ENCODE measurements around the gene ARFRP1. TPM values are rescaled to one million over a fixed set of nuclear protein-coding genes. Genes with fewer than 3 reads are reported as not detected.

Gene ARFRP1
- total and polyA plus RNA-seq, 2 of the 13 experiments (the other 11 are each of a cell fraction or from before 2014, with no cell fraction given): 32.0 to 51.1 TPM

DNA sequence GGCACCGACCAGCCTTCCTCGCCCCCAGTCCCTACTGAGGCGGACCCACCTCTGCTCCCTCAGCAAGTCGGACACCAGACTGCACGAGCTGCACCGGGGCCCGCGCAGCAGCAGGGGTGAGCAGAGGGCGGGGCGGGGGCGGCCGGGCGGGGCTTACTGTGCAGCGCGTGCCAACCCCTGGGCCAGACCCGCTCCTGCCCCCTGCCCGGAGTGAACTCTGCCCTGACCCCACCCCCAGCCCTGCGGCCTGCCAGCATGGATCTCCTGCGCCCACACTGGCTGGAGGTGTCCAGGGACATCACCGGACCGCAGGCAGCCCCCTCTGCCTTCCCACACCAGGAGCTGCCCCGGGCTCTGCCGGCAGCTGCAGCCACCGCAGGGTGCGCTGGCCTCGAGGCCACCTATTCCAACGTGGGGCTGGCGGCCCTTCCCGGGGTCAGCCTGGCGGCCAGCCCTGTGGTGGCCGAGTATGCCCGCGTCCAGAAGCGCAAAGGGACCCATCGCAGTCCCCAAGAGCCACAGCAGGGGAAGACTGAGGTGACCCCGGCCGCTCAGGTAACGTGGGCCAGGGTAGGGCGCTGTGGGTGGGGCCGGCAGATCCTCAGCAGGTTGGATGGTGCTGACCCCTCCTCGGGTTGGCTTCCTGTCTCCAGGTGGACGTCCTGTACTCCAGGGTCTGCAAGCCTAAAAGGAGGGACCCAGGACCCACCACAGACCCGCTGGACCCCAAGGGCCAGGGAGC is 30.3 kb upstream of the ARFRP1 start (continued):
- TF ChIP-seq, protein P1, sequence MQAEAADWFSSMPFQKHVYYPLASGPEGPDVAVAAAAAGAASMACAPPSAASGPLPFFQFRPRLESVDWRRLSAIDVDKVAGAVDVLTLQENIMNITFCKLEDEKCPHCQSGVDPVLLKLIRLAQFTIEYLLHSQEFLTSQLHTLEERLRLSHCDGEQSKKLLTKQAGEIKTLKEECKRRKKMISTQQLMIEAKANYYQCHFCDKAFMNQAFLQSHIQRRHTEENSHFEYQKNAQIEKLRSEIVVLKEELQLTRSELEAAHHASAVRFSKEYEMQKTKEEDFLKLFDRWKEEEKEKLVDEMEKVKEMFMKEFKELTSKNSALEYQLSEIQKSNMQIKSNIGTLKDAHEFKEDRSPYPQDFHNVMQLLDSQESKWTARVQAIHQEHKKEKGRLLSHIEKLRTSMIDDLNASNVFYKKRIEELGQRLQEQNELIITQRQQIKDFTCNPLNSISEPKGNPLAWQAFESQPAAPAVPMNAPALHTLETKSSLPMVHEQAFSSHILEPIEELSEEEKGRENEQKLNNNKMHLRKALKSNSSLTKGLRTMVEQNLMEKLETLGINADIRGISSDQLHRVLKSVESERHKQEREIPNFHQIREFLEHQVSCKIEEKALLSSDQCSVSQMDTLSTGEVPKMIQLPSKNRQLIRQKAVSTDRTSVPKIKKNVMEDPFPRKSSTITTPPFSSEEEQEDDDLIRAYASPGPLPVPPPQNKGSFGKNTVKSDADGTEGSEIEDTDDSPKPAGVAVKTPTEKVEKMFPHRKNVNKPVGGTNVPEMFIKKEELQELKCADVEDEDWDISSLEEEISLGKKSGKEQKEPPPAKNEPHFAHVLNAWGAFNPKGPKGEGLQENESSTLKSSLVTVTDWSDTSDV (CRISPR knock-in tag; IDR thresholded peaks at IDR 0.05): no peak
- TF ChIP-seq IKZF4 (CRISPR knock-in tag; IDR thresholded peaks at IDR 0.05; ENCODE audit: borderline replicate concordance, low read depth, not compliant biosample characterization) (peak; percentile 96), ZMAT3 (CRISPR knock-in tag; conservative IDR thresholded peaks at IDR 0.05) (0 out of 2 replicates have a peak, but pooled peaks have one; percentile 52), RORA (CRISPR knock-in tag; IDR thresholded peaks at IDR 0.05) (no peak), NFKB2 (CRISPR knock-in tag; IDR thresholded peaks at IDR 0.05; ENCODE audit: borderline replicate concordance) (peak; percentile 95; the same call in 1 of the 2 replicates), ZNF430 (CRISPR knock-in tag; IDR thresholded peaks at IDR 0.05) (no peak), RARG (CRISPR knock-in tag; IDR thresholded peaks at IDR 0.05; ENCODE audit: low read depth) (no peak; the same call in 1 of the 2 replicates), CSRNP2 (CRISPR knock-in tag; conservative IDR thresholded peaks at IDR 0.05; ENCODE audit: low read depth) (0 out of 2 replicates have a peak, but pooled peaks have one; percentile 85), ZFAT (CRISPR knock-in tag; conservative IDR thresholded peaks at IDR 0.05) (0 out of 2 replicates have a peak, but pooled peaks have one; percentile 64), POLR2AphosphoS2 (IDR thresholded peaks at IDR 0.05; ENCODE audit: low read depth, low read length) (no peak), CEBPG (CRISPR knock-in tag; IDR thresholded peaks at IDR 0.05) (peak; percentile 14; the same call in 1 of the 2 replicates), ZBTB4 (CRISPR knock-in tag; IDR thresholded peaks at IDR 0.05; ENCODE audit: borderline replicate concordance) (peak; percentile 69), NR1H2 (CRISPR knock-in tag; IDR thresholded peaks at IDR 0.05; ENCODE audit: borderline replicate concordance, low read depth) (peak; percentile 71; the same call in 1 of the 2 replicates), CREB1 (IDR thresholded peaks at IDR 0.05) (no peak), CREB1 (CRISPR knock-in tag; IDR thresholded peaks at IDR 0.05) (no peak), PAX8 (CRISPR knock-in tag; IDR thresholded peaks at IDR 0.05; ENCODE audit: borderline replicate concordance) (peak; percentile 98; the same call in 1 of the 2 replicates), KDM4B (CRISPR knock-in tag; IDR thresholded peaks at IDR 0.05) (peak; percentile 87), SOX6 (IDR thresholded peaks at IDR 0.05) (no peak), SOX6 (CRISPR knock-in tag; IDR thresholded peaks at IDR 0.05) (peak; percentile 56)
- TF ChIP-seq, protein P2, sequence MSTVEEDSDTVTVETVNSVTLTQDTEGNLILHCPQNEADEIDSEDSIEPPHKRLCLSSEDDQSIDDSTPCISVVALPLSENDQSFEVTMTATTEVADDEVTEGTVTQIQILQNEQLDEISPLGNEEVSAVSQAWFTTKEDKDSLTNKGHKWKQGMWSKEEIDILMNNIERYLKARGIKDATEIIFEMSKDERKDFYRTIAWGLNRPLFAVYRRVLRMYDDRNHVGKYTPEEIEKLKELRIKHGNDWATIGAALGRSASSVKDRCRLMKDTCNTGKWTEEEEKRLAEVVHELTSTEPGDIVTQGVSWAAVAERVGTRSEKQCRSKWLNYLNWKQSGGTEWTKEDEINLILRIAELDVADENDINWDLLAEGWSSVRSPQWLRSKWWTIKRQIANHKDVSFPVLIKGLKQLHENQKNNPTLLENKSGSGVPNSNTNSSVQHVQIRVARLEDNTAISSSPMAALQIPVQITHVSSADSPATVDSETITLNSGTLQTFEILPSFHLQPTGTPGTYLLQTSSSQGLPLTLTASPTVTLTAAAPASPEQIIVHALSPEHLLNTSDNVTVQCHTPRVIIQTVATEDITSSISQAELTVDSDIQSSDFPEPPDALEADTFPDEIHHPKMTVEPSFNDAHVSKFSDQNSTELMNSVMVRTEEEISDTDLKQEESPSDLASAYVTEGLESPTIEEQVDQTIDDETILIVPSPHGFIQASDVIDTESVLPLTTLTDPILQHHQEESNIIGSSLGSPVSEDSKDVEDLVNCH (CRISPR knock-in tag; IDR thresholded peaks at IDR 0.05): peak; percentile 90; the same call in 1 of the 2 replicates
